ENCODE results near the gene RCBTB1. TPM values are rescaled to one million over a fixed set of nuclear protein-coding genes. Genes with fewer than 3 reads are reported as not detected.

RCBTB1 gene
- total RNA-seq, 3 donors from 2014 or later = 11.6 to 14.0 (median 11.9) TPM

- Mint-ChIP-seq H3K9me3 (no peaks in the 10 kb centered on the region), H3K36me3 (ENCODE audit: insufficient read depth) (peaks cover 30% of the 10 kb centered on the region), H3K27me3 (ENCODE audit: low read depth) (no peaks in the 10 kb centered on the region), H3K4me1 (ENCODE audit: low read depth) (peaks cover 54% of the 10 kb centered on the region), H3K4me3 (peak within 1 kb of the TSS; percentile 94)
- ATAC-seq (peak; percentile 87), DNase-seq (peak; percentile 86)
Observed at GRCh38 chr13:49495783-49496762, 89.3 kb downstream of the RCBTB1 start, which contains the start of gene PHF11. PHF11 (plus strand) TSS chr13:49495953; CDS start chr13:49496002, 49 bp downstream.

- Mint-ChIP-seq H3K4me3 (peak overlapping the region; percentile 94), H3K4me1 (ENCODE audit: low read depth) (peaks cover 43% of the 10 kb centered on the region), H3K36me3 (ENCODE audit: insufficient read depth) (peaks cover 27% of the 10 kb centered on the region), H3K27me3 (ENCODE audit: low read depth) (no peaks in the 10 kb centered on the region), H3K9me3 (no peaks in the 10 kb centered on the region)
- ATAC-seq = no peak
- DNase-seq = no peak
Observed at GRCh38 chr13:49494645-49495044, 90.7 kb downstream of the RCBTB1 start.

GRCh38 chr13:49488563-49488962, 96.8 kb downstream of the RCBTB1 start:
- Mint-ChIP-seq H3K27me3 (ENCODE audit: low read depth) (no peaks in the 10 kb centered on the region), H3K9me3 (no peaks in the 10 kb centered on the region), H3K4me1 (ENCODE audit: low read depth) (no peaks in the 10 kb centered on the region), H3K36me3 (ENCODE audit: insufficient read depth) (peaks cover 27% of the 10 kb centered on the region), H3K4me3 (no peak overlapping the region)
- DNase-seq (no peak), ATAC-seq (no peak)

Other genes with a start within 250 kb of the RCBTB1 start
- 1 to 10 TPM; 3.0 to 3.3 (median 3.2) TPM for gene CAB39L, start 141.5 kb downstream of the RCBTB1 start, total RNA-seq
- gene SETDB2, start 141.3 kb downstream of the RCBTB1 start, total RNA-seq = 10 to 100 TPM in 1 of 3 donors, 1 to 10 TPM in 2; 7.8 to 10.0 (median 9.6) TPM
- 10 to 100 TPM; 35.6 to 50.5 (median 36.6) TPM for gene PHF11, start 89.6 kb downstream of the RCBTB1 start, total RNA-seq
- gene ARL11, start 42.9 kb upstream of the RCBTB1 start, total RNA-seq = under 1 TPM; 0.10 to 0.30 (median 0.18) TPM
- 10 to 100 TPM; 36.5 to 59.1 (median 53.4) TPM for gene EBPL, start 105.9 kb upstream of the RCBTB1 start, total RNA-seq
- 10 to 100 TPM; 65.1 to 76.3 (median 72.4) TPM for gene KPNA3, start 207.1 kb upstream of the RCBTB1 start, total RNA-seq